GM15510 (cell line): Measurements from ENCODE around the gene SBF2.

ENCODE experiments used
- POLR2A ChIP-seq: IDR thresholded peaks from 3 replicates; pipeline ENCODE4 v1.6.1; 2011; ENCODE audit warnings: borderline replicate concordance; ENCODE audit not compliant: insufficient read length; ENCODE audit errors: extremely low read depth

The SBF2 gene

GRCh38 chr11:9787981-9788521 lies 506.0 kb downstream of the SBF2 start:
- TF ChIP-seq POLR2A, result no peak

- TF ChIP-seq POLR2A, result no peak
Measured at GRCh38 chr11:9787260-9787659, 506.8 kb downstream of the SBF2 start.

GRCh38 chr11:9784602-9785315 lies 509.3 kb downstream of the SBF2 start:
- no peak for TF ChIP-seq POLR2A

GRCh38 chr11:9783986-9784385 lies 510.0 kb downstream of the SBF2 start:
- no peak for TF ChIP-seq POLR2A

GRCh38 chr11:9780929-9781328 lies 513.1 kb downstream of the SBF2 start:
- no peak for TF ChIP-seq POLR2A

- no peak for TF ChIP-seq POLR2A
Measured at GRCh38 chr11:9777525-9777924, 516.5 kb downstream of the SBF2 start.

GRCh38 chr11:9777066-9777465 lies 517.0 kb downstream of the SBF2 start:
- TF ChIP-seq POLR2A, result no peak

GRCh38 chr11:9776203-9776602 lies 517.8 kb downstream of the SBF2 start:
- no peak for TF ChIP-seq POLR2A

GRCh38 chr11:9775398-9775779 lies 518.6 kb downstream of the SBF2 start:
- TF ChIP-seq POLR2A, result no peak

- TF ChIP-seq POLR2A, result no peak
Measured at GRCh38 chr11:9774591-9775397, 519.2 kb downstream of the SBF2 start.

GRCh38 chr11:9774109-9774508 lies 519.9 kb downstream of the SBF2 start:
- TF ChIP-seq POLR2A, result no peak

- no peak for TF ChIP-seq POLR2A
Measured at GRCh38 chr11:9773524-9773923, 520.5 kb downstream of the SBF2 start.

- TF ChIP-seq POLR2A, result no peak
Measured at GRCh38 chr11:9772218-9772617, 521.8 kb downstream of the SBF2 start.

- no peak for TF ChIP-seq POLR2A
Measured at GRCh38 chr11:9771071-9771511, 522.9 kb downstream of the SBF2 start.

GRCh38 chr11:9769621-9770020 lies 524.4 kb downstream of the SBF2 start:
- no peak for TF ChIP-seq POLR2A

GRCh38 chr11:9765320-9766101 lies 528.5 kb downstream of the SBF2 start:
- no peak for TF ChIP-seq POLR2A

GRCh38 chr11:9763301-9763700 lies 530.7 kb downstream of the SBF2 start:
- no peak for TF ChIP-seq POLR2A
